ENCODE measurements around the gene HNF4A.
A peak's percentile ranks its signal among the peaks of the same experiment; 100 is the strongest.

HNF4A gene

GRCh38 chr20:44405785-44406571 lies 50.5 kb downstream of the HNF4A start:
- Histone ChIP-seq H3K4me3 (ENCODE audit: insufficient read depth, low read depth, low read length) (peak overlapping the region; percentile 38), H3K27ac (ENCODE audit: insufficient read depth, low read depth, low read length, poor library complexity, severe bottlenecking) (no peak overlapping the region), H3K9me3 (ENCODE audit: control insufficient read depth, low read length) (no peaks in the 10 kb centered on the region), H3K4me1 (ENCODE audit: control insufficient read depth, insufficient read depth, low read length) (peaks cover 14% of the 10 kb centered on the region), H3K27me3 (ENCODE audit: control insufficient read depth, insufficient read depth, low read length, poor library complexity, severe bottlenecking) (peaks cover 17% of the 10 kb centered on the region), H3K36me3 (ENCODE audit: control insufficient read depth, insufficient read depth, low read length) (peaks cover 13% of the 10 kb centered on the region)
- WGBS, 2 experiments = 89 to 90% methylated on average over 20 of the region's 20 CpGs

DNA sequence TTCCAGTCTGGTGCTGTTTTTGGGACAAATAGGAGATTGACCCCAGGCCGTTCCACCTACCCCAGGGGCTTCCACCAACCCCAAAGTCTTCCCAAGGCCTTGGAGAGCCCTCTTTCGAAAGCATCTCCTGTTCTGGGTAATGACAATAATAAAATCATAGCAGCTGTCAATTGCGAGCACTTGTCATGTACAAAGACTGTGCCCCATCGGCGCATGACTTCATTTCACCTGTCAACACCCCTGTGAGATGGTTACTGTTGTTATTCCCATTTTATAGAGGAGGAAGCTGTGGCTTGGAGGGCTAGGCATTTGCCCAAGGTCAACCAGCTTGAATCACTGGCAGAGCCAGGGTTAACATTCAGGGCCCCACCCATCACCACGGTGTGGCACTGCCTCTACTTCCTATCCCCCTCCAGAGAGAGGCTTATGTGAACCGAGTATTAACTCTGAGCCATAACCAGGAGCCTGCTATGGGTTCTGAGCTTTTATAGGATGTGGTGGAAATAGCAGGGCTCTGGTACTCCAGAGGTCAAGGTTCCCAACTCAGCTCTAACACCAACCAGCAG lies 51.2 kb downstream of the HNF4A start:
- Histone ChIP-seq H3K4me3 (ENCODE audit: insufficient read depth, low read depth, low read length) (no peak overlapping the region), H3K27me3 (ENCODE audit: control insufficient read depth, insufficient read depth, low read length, poor library complexity, severe bottlenecking) (peaks cover 11% of the 10 kb centered on the region), H3K36me3 (ENCODE audit: control insufficient read depth, insufficient read depth, low read length) (peaks cover 8% of the 10 kb centered on the region), H3K4me1 (ENCODE audit: control insufficient read depth, insufficient read depth, low read length) (peaks cover 9% of the 10 kb centered on the region), H3K27ac (ENCODE audit: insufficient read depth, low read depth, low read length, poor library complexity, severe bottlenecking) (no peak overlapping the region), H3K9me3 (ENCODE audit: control insufficient read depth, low read length) (no peaks in the 10 kb centered on the region)
- WGBS, 2 experiments = 84 to 90% methylated on average over 7 of the region's 7 CpGs

- Histone ChIP-seq H3K36me3 (ENCODE audit: control insufficient read depth, insufficient read depth, low read length) (peaks cover 8% of the 10 kb centered on the region), H3K4me3 (ENCODE audit: insufficient read depth, low read depth, low read length) (no peak overlapping the region), H3K27me3 (ENCODE audit: control insufficient read depth, insufficient read depth, low read length, poor library complexity, severe bottlenecking) (peaks cover 11% of the 10 kb centered on the region), H3K9me3 (ENCODE audit: control insufficient read depth, low read length) (no peaks in the 10 kb centered on the region), H3K27ac (ENCODE audit: insufficient read depth, low read depth, low read length, poor library complexity, severe bottlenecking) (no peak overlapping the region), H3K4me1 (ENCODE audit: control insufficient read depth, insufficient read depth, low read length) (peaks cover 9% of the 10 kb centered on the region)
- 81% methylated on average over 11 to 13 of the region's 14 CpGs for WGBS, 2 experiments
Measured at GRCh38 chr20:44407402-44408184, 52.1 kb downstream of the HNF4A start.

- Histone ChIP-seq H3K9me3 (ENCODE audit: control insufficient read depth, low read length) (no peaks in the 10 kb centered on the region), H3K4me3 (ENCODE audit: insufficient read depth, low read depth, low read length) (no peak overlapping the region), H3K36me3 (ENCODE audit: control insufficient read depth, insufficient read depth, low read length) (peaks cover 12% of the 10 kb centered on the region), H3K4me1 (ENCODE audit: control insufficient read depth, insufficient read depth, low read length) (peaks cover 13% of the 10 kb centered on the region), H3K27ac (ENCODE audit: insufficient read depth, low read depth, low read length, poor library complexity, severe bottlenecking) (no peak overlapping the region), H3K27me3 (ENCODE audit: control insufficient read depth, insufficient read depth, low read length, poor library complexity, severe bottlenecking) (peaks cover 18% of the 10 kb centered on the region)
- 94 to 95% methylated on average over 2 of the region's 2 CpGs for WGBS, 2 experiments
Measured at GRCh38 chr20:44409132-44409600, 53.7 kb downstream of the HNF4A start.

DNA sequence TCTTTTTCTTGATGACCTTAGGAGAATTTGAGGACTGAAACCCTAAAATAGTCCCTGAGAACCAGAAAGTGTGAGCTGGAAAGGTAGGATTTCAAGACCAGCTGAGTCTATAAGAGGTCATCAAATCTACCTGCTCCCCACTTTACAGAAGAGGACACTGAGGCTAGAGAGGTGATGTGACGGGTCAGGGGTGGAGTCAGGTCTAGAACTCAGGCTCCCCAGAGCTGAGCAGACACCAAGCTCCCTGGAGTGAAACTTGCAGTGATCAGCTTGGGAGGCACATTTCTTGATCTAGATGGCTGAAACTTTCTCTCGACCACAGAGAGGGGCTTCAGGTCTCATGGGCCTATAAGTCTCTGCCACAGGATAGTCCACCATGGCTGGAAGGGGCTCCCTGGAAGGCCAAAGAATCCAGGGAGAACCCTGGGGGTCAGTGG lies 55.1 kb downstream of the HNF4A start:
- Histone ChIP-seq H3K27ac (ENCODE audit: insufficient read depth, low read depth, low read length, poor library complexity, severe bottlenecking) (no peak overlapping the region), H3K9me3 (ENCODE audit: control insufficient read depth, low read length) (no peaks in the 10 kb centered on the region), H3K4me3 (ENCODE audit: insufficient read depth, low read depth, low read length) (no peak overlapping the region), H3K4me1 (ENCODE audit: control insufficient read depth, insufficient read depth, low read length) (peaks cover 18% of the 10 kb centered on the region), H3K27me3 (ENCODE audit: control insufficient read depth, insufficient read depth, low read length, poor library complexity, severe bottlenecking) (peaks cover 23% of the 10 kb centered on the region), H3K36me3 (ENCODE audit: control insufficient read depth, insufficient read depth, low read length) (peaks cover 16% of the 10 kb centered on the region)
- 82 to 88% methylated on average over 2 of the region's 2 CpGs for WGBS, 2 experiments

DNA sequence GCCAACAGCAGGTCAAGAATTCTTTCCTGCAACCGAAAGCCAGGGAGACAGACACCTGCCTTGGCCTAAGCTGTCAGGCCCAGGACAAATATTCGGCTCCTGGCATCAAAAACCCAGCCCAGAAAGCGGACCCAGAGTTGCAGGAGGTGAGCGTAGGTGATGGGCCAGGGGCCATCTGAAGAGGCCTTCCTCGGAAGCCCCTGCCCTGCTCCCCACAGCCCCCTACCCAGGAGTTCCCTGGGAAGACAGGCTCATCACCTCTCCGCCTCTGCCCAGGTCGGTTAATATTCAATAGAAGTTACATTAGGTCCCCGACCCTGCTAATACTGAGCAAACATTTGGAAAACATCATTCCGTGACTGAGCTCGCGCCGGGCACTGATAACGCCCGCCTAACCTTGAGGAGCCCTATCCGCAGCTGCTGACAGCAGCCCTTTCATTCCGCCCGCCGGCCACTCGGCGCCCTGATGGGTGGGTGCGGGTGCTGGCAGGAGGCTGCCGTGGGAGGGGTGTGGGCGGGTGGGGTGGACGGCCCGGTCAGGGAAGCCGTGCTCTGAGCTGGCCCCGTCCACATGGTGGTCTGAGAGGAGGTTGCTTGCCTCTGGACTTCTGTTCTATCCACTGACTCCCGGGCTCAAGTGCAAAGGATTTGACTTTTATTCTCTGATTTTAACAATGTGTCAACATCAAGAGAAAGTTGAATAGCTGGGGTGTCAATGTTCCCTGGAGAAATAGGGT lies 55.7 kb downstream of the HNF4A start:
- H3K27ac ChIP-seq (ENCODE audit: insufficient read depth, low read depth, low read length, poor library complexity, severe bottlenecking) = no peak overlapping the region
- H3K4me3 ChIP-seq (ENCODE audit: insufficient read depth, low read depth, low read length) = no peak overlapping the region
- 92% methylated on average over 28 of the region's 28 CpGs for WGBS, 2 experiments
- H3K4me1 ChIP-seq (ENCODE audit: control insufficient read depth, insufficient read depth, low read length) = peaks cover 13% of the 10 kb centered on the region
- peaks cover 17% of the 10 kb centered on the region for H3K27me3 ChIP-seq (ENCODE audit: control insufficient read depth, insufficient read depth, low read length, poor library complexity, severe bottlenecking)
- peaks cover 12% of the 10 kb centered on the region for H3K36me3 ChIP-seq (ENCODE audit: control insufficient read depth, insufficient read depth, low read length)
- H3K9me3 ChIP-seq (ENCODE audit: control insufficient read depth, low read length) = no peaks in the 10 kb centered on the region

DNA sequence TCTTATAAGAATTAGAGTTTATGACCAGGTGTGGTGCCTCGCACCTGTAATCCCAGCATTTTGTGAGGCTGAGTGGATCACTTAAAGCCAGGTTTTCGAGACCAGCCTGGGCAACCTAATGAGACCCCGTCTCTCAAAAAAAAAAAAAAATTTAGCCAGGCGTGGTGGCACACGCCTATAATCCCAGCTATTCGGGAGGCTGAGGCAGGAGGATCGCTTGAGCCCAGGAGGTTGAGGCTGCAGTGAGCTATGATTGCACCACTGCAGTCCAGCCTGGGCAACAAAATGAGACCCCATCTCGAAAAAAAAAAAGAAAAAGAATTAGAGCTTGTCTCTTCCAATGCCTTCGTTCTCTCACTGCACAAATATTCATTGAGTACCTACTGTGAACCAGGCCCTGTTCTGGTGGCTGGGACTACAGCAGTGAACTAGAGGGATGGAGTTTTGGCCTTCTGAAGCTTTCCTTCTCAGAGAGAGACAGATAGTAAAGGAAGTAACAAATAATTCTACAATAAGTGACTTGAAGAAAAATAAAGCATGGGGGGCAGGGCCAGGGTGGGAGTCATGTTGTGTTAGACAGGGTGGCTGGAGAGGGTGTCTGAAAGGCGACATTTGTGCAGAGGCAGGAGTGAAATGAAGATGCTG lies 56.4 kb downstream of the HNF4A start:
- H3K27ac ChIP-seq (ENCODE audit: insufficient read depth, low read depth, low read length, poor library complexity, severe bottlenecking) = no peak overlapping the region
- H3K4me3 ChIP-seq (ENCODE audit: insufficient read depth, low read depth, low read length) = no peak overlapping the region
- H3K27me3 ChIP-seq (ENCODE audit: control insufficient read depth, insufficient read depth, low read length, poor library complexity, severe bottlenecking) = peaks cover 17% of the 10 kb centered on the region
- H3K4me1 ChIP-seq (ENCODE audit: control insufficient read depth, insufficient read depth, low read length) = peaks cover 13% of the 10 kb centered on the region
- no peaks in the 10 kb centered on the region for H3K9me3 ChIP-seq (ENCODE audit: control insufficient read depth, low read length)
- peaks cover 12% of the 10 kb centered on the region for H3K36me3 ChIP-seq (ENCODE audit: control insufficient read depth, insufficient read depth, low read length)
- 83 to 86% methylated on average over 9 to 10 of the region's 10 CpGs for WGBS, 2 experiments

DNA sequence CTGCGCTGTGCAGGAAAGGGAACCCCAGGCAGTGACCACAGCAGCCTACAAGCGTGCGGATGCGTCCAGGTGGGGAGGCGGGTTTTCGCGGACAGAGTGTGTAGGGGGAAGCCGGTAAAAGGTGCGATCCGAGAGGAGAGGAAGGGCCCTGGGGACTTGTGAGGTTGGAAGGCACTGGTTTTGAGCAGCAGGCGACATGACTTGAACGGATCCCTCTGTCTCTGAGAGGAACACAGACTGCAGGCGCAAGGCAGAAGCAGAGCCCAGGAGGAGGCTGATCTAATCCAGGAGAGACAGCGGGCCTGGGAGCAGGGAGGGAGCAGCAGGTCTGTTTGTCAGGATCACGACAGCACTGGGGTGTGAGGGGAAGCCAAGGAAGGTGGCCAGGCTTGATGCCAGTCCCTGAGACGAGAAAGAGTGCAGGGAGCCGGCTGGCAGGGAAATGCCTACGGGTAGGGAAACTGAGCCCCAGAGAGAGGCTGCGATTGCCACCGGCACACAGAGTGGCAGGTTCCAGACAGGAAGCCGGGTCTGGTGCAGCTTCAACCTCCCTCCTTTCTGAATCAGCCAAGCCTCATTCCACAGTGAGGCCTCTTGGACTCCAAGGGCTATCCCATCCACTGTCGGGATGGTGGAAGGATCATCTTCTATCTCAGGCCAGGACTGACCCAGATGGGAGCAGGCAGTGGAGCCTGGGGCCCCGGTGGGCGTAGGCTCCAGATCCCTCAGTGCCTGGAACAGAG lies 57.1 kb downstream of the HNF4A start:
- Histone ChIP-seq H3K27me3 (ENCODE audit: control insufficient read depth, insufficient read depth, low read length, poor library complexity, severe bottlenecking) (peaks cover 11% of the 10 kb centered on the region), H3K36me3 (ENCODE audit: control insufficient read depth, insufficient read depth, low read length) (peaks cover 8% of the 10 kb centered on the region), H3K27ac (ENCODE audit: insufficient read depth, low read depth, low read length, poor library complexity, severe bottlenecking) (no peak overlapping the region), H3K4me1 (ENCODE audit: control insufficient read depth, insufficient read depth, low read length) (peaks cover 9% of the 10 kb centered on the region), H3K4me3 (ENCODE audit: insufficient read depth, low read depth, low read length) (no peak overlapping the region), H3K9me3 (ENCODE audit: control insufficient read depth, low read length) (no peaks in the 10 kb centered on the region)
- WGBS, 2 experiments = 84 to 85% methylated on average over 24 of the region's 24 CpGs
